ENCODE measurements around the gene ZMYND8.
A peak's percentile ranks its signal among the peaks of the same experiment; 100 is the strongest.
"Not testable (repeated sequence)": the region's sequence is repeated elsewhere in the genome, so short reads cannot be mapped to it uniquely, and the experiment has no call there.

ZMYND8 gene

DNA sequence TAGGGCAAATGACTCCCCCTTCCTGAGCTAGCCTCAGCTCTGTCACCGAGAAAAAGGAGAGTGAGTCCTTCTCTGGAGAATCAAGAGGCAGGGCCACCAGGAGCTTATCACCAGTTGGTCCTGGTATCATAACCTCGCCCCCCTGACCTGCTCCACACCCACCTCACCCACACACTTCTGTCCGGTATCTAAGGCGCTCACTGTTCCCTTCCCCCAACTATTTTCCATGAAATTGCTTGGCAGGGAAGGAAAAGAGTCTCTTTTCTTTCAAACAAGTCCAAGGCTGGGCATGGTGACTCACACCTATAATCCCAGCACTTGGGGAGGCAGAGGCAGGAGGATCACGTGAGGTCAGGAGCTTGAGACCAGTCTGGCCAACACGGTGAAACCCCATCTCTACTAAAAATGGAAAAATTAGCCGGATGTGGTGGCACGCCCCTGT lies 77.6 kb downstream of the ZMYND8 start:
- Histone ChIP-seq H3K9me3 (ENCODE audit: control insufficient read depth, insufficient read depth, low read depth, low read length) (no peaks in the 10 kb centered on the region), H3K36me3 (ENCODE audit: control insufficient read depth, insufficient read depth, low read length) (peaks cover 97% of the 10 kb centered on the region), H3K4me3 (ENCODE audit: low read depth, low read length) (no peak overlapping the region), H3K9ac (ENCODE audit: low read length) (no peak overlapping the region), H3K27ac (ENCODE audit: low read depth, low read length) (no peak overlapping the region), H3K27me3 (ENCODE audit: control insufficient read depth, insufficient read depth, low read length) (no peaks in the 10 kb centered on the region), H3K4me1 (ENCODE audit: control insufficient read depth, insufficient read depth, low read length) (peaks cover 6% of the 10 kb centered on the region; the same call in 1 of the 2 replicates)

DNA sequence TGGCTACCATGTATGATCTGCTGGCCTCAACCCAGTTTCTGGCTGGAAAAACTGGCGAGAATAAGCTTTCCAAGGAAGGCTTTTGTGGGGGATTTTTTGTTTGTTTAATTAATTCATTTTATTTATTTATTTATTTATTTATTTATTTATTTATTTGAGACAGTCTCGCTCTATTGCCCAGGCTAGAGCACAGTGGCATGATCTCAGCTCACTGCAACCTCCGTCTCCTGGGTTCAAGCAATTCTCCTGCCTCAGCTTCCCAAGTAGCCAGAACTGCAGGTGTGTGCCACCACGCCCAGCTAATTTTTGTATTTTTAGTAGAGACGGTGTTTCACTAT lies 79.0 kb downstream of the ZMYND8 start:
- H3K27ac ChIP-seq (ENCODE audit: low read depth, low read length); H3K27me3 ChIP-seq (ENCODE audit: control insufficient read depth, insufficient read depth, low read length); H3K4me1 ChIP-seq (ENCODE audit: control insufficient read depth, insufficient read depth, low read length); H3K4me3 ChIP-seq (ENCODE audit: low read depth, low read length); H3K9me3 ChIP-seq (ENCODE audit: control insufficient read depth, insufficient read depth, low read depth, low read length); H3K9ac ChIP-seq (ENCODE audit: low read length): not testable (repeated sequence)
- peaks cover 86% of the 10 kb centered on the region for H3K36me3 ChIP-seq (ENCODE audit: control insufficient read depth, insufficient read depth, low read length)

DNA sequence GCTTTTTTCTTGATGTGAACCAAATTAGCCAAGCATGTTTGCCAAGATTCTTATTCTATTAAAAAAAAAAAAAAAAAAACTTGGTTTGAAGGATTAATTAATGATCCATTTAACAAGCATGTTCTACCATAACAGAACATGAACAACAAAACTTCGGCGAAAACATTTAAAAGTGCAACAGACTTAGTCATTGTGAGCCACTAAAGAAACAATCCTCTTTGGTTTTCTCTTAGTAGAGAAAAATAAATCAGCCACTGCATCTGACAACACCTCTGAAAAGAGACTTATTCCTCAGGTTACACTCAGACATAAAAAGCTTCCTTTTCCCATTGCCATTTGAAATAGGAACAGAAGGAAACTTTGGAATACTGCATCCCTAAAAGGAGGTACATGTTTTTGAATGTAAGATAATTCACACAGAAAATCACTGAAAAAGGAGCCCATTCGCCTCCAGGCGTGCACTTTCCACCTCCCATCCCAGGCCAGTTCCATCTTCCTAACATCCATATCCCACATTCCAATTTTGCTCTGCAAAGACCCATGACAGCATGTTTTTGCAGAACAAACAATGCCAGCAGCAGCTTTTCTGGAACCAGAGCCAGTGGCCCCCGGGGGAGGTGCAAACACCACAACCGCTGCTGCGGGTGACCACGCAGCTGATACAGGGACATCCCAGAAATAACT lies 79.5 kb downstream of the ZMYND8 start:
- H3K9me3 ChIP-seq (ENCODE audit: control insufficient read depth, insufficient read depth, low read depth, low read length) = no peaks in the 10 kb centered on the region
- no peak overlapping the region for H3K9ac ChIP-seq (ENCODE audit: low read length)
- H3K36me3 ChIP-seq (ENCODE audit: control insufficient read depth, insufficient read depth, low read length) = peaks cover 85% of the 10 kb centered on the region
- H3K27ac ChIP-seq (ENCODE audit: low read depth, low read length) = no peak overlapping the region
- H3K27me3 ChIP-seq (ENCODE audit: control insufficient read depth, insufficient read depth, low read length) = no peaks in the 10 kb centered on the region
- H3K4me3 ChIP-seq (ENCODE audit: low read depth, low read length) = no peak overlapping the region
- H3K4me1 ChIP-seq (ENCODE audit: control insufficient read depth, insufficient read depth, low read length) = peaks cover 6% of the 10 kb centered on the region; the same call in 1 of the 2 replicates

DNA sequence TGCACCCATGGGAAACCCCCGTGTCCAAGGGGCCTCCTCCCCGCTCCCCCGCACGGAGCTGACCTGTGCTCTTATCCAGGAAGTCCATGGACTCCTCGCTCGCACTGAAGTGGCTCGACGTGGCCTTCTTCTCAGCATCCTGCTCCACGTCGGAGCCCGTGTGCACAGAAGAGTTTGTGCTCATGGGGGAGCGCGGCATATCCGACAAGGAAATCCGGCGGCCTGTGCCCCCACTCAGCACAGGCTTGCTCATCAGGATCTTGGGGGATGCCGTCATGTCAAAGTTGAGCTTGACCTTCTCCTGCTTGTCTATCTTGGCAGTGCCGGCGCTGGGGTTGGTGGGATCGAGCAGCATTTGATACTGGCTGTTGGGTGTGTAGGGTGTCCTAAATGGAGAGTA lies 80.2 kb downstream of the ZMYND8 start:
- H3K9me3 ChIP-seq (ENCODE audit: control insufficient read depth, insufficient read depth, low read depth, low read length) = no peaks in the 10 kb centered on the region
- H3K4me1 ChIP-seq (ENCODE audit: control insufficient read depth, insufficient read depth, low read length) = peaks cover 6% of the 10 kb centered on the region; the same call in 1 of the 2 replicates
- H3K36me3 ChIP-seq (ENCODE audit: control insufficient read depth, insufficient read depth, low read length) = peaks cover 81% of the 10 kb centered on the region
- no peak overlapping the region for H3K27ac ChIP-seq (ENCODE audit: low read depth, low read length)
- H3K4me3 ChIP-seq (ENCODE audit: low read depth, low read length) = no peak overlapping the region
- no peaks in the 10 kb centered on the region for H3K27me3 ChIP-seq (ENCODE audit: control insufficient read depth, insufficient read depth, low read length)
- H3K9ac ChIP-seq (ENCODE audit: low read length) = no peak overlapping the region

DNA sequence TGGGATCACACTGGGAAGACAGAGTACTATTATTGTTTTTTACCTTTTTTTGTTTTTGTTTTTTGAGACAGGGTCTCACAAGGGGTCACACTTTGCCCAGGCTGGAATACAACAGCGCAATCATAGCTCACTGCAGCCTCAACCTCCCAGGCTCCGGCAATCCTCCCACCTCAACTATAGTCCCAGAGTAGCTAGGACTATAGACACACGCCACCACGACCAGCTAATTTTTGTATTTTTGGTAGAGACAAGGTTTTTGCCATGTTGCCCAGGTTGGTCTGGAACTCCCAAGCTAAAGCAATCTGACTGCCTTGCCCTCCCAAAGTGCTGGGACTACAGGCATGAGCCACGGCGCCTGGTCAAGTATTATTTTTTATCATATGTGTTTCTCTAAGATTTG lies 81.0 kb downstream of the ZMYND8 start:
- H3K4me1 ChIP-seq (ENCODE audit: control insufficient read depth, insufficient read depth, low read length) = peaks cover 6% of the 10 kb centered on the region; the same call in 1 of the 2 replicates
- no peak overlapping the region for H3K27ac ChIP-seq (ENCODE audit: low read depth, low read length)
- H3K4me3 ChIP-seq (ENCODE audit: low read depth, low read length) = no peak overlapping the region
- no peaks in the 10 kb centered on the region for H3K9me3 ChIP-seq (ENCODE audit: control insufficient read depth, insufficient read depth, low read depth, low read length)
- H3K9ac ChIP-seq (ENCODE audit: low read length) = no peak overlapping the region
- peaks cover 78% of the 10 kb centered on the region for H3K36me3 ChIP-seq (ENCODE audit: control insufficient read depth, insufficient read depth, low read length)
- H3K27me3 ChIP-seq (ENCODE audit: control insufficient read depth, insufficient read depth, low read length) = no peaks in the 10 kb centered on the region

DNA sequence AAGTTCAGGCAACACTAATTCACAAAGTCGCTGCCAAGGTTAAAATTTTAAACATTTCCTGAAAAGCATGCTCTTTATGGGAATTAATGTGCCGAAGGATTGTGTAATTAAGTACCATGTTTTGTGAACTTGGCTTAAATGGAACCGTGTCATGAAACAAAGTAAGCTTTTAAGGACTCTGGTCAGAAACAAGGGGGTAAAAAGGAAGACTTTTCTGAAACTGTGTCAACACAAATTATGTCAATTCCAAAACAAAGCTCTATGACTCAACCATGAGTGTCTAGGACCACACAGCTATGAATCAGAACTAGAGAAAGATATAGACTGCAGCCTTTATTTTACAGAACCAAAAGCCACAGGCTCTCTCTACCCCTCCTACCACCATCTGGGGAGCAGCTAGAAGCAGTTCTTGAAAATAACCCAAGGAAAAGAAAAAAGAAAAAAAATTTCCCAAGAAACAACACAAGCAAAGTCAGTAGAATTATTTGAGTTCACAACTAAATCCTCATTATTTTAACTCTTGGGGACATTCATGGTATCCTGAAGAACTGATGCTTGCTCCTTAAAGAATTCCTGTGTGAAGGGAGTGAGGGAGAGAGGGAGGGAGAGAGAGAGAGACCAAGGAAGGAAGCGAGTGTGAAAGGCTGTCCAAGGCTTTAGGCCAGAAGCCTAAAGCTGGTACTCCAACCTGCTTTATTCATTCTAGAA lies 81.9 kb downstream of the ZMYND8 start:
- H3K9me3 ChIP-seq (ENCODE audit: control insufficient read depth, insufficient read depth, low read depth, low read length) = no peaks in the 10 kb centered on the region
- H3K27ac ChIP-seq (ENCODE audit: low read depth, low read length) = peak overlapping the region; percentile 63; the same call in 1 of the 2 replicates
- no peak overlapping the region for H3K9ac ChIP-seq (ENCODE audit: low read length)
- H3K27me3 ChIP-seq (ENCODE audit: control insufficient read depth, insufficient read depth, low read length) = no peaks in the 10 kb centered on the region
- no peak overlapping the region for H3K4me3 ChIP-seq (ENCODE audit: low read depth, low read length)
- H3K36me3 ChIP-seq (ENCODE audit: control insufficient read depth, insufficient read depth, low read length) = peaks cover 76% of the 10 kb centered on the region
- H3K4me1 ChIP-seq (ENCODE audit: control insufficient read depth, insufficient read depth, low read length) = peaks cover 3% of the 10 kb centered on the region; the same call in 1 of the 2 replicates

DNA sequence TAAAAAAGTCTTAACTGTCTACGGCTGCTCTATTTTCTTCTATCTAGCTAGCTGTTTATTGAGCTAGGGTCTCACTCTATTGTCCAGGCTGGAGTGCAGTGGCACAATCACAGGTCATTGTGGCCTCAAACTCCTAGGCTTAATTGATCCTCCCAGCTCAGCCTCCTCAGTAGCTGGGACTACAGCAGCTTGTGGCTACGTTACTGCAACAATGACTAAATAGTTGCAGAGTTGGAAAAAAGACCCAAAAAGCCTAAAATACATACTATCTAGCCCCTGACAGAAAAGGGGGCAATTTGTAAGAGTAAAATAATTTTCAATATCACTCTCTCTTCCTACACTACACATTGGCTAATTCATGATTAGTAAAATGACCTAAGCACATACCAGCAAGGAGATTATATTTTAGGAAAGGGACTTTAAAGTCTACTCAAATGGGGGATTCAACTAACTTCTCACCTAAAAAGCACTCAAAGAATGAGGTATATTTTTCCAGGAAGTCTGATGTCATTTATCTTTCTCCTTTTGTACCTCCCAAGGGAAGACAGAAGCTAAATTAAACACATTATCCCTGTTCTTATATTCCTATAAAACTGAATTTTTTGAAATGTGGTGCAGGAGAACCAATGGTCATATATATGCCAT lies 82.8 kb downstream of the ZMYND8 start:
- no peak overlapping the region for H3K4me3 ChIP-seq (ENCODE audit: low read depth, low read length)
- H3K36me3 ChIP-seq (ENCODE audit: control insufficient read depth, insufficient read depth, low read length) = peaks cover 74% of the 10 kb centered on the region
- H3K9ac ChIP-seq (ENCODE audit: low read length) = no peak overlapping the region
- H3K4me1 ChIP-seq (ENCODE audit: control insufficient read depth, insufficient read depth, low read length) = peaks cover 3% of the 10 kb centered on the region; the same call in 1 of the 2 replicates
- no peaks in the 10 kb centered on the region for H3K27me3 ChIP-seq (ENCODE audit: control insufficient read depth, insufficient read depth, low read length)
- H3K27ac ChIP-seq (ENCODE audit: low read depth, low read length) = no peak overlapping the region
- no peaks in the 10 kb centered on the region for H3K9me3 ChIP-seq (ENCODE audit: control insufficient read depth, insufficient read depth, low read depth, low read length)

DNA sequence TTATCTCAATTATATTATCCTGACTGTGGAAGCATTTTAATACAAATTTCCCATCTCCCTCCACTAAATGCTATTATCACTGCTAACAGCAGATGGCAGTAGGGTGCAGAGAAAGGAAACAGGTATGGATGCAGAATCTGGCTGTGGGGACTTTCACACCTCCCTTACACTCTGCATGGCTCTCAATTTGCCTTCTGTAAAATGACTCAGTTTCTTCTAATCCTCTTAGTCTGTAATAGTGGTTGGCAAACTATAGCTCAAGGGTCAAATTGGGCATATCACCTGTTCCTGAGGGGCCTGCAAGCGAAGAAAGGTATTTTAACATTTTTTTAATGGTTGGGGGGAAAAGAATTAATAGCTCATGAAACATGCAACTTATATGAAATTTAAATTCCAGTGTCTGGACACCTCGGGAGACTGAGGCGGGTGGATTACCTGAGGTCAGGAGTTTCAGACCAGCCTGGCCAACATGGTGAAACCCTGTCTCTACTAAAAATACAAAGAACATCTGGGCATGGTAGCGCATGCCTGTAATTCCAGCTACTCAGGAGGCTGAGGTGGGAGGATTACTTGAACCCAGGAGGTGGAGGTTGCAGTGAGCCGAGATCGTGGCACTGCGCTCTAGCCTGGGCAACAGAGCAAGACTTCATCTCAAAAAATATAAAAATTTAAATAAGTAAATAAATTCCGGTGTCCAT lies 83.5 kb downstream of the ZMYND8 start:
- Histone ChIP-seq H3K9ac (ENCODE audit: low read length) (no peak overlapping the region), H3K27me3 (ENCODE audit: control insufficient read depth, insufficient read depth, low read length) (no peaks in the 10 kb centered on the region), H3K4me3 (ENCODE audit: low read depth, low read length) (no peak overlapping the region), H3K4me1 (ENCODE audit: control insufficient read depth, insufficient read depth, low read length) (peaks cover 3% of the 10 kb centered on the region; the same call in 1 of the 2 replicates), H3K36me3 (ENCODE audit: control insufficient read depth, insufficient read depth, low read length) (peaks cover 67% of the 10 kb centered on the region), H3K9me3 (ENCODE audit: control insufficient read depth, insufficient read depth, low read depth, low read length) (no peaks in the 10 kb centered on the region), H3K27ac (ENCODE audit: low read depth, low read length) (no peak overlapping the region)

DNA sequence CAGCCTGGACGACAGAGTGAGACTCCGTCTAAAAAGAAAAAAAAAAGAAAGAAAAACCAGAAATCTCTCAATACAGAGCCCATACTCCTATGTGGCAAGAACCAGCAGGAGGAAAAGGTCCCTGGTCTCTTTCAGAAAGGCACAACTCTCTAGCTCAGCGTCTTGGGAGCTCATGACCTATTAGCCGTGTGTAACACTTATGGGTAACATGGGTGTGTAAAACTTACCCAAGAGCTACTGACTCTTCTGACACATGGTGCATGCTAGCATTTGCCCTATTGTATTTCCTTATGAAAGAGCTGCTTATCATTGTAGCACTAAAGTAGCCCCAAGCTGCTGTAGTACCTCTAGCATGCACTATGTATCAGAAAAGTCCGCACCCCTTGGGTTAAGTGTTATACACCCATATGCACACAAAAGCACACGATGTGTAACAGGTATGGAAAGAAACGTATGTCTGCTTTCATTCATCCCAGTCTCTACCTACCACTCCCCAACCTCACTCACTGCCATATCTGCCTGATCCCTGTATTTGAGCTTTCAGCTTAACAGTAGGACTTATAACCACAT lies 85.4 kb downstream of the ZMYND8 start:
- Histone ChIP-seq H3K27me3 (ENCODE audit: control insufficient read depth, insufficient read depth, low read length) (no peaks in the 10 kb centered on the region), H3K27ac (ENCODE audit: low read depth, low read length) (no peak overlapping the region), H3K4me3 (ENCODE audit: low read depth, low read length) (no peak overlapping the region), H3K9me3 (ENCODE audit: control insufficient read depth, insufficient read depth, low read depth, low read length) (no peaks in the 10 kb centered on the region), H3K4me1 (ENCODE audit: control insufficient read depth, insufficient read depth, low read length) (peaks cover 3% of the 10 kb centered on the region; the same call in 1 of the 2 replicates), H3K9ac (ENCODE audit: low read length) (no peak overlapping the region), H3K36me3 (ENCODE audit: control insufficient read depth, insufficient read depth, low read length) (peaks cover 67% of the 10 kb centered on the region)

DNA sequence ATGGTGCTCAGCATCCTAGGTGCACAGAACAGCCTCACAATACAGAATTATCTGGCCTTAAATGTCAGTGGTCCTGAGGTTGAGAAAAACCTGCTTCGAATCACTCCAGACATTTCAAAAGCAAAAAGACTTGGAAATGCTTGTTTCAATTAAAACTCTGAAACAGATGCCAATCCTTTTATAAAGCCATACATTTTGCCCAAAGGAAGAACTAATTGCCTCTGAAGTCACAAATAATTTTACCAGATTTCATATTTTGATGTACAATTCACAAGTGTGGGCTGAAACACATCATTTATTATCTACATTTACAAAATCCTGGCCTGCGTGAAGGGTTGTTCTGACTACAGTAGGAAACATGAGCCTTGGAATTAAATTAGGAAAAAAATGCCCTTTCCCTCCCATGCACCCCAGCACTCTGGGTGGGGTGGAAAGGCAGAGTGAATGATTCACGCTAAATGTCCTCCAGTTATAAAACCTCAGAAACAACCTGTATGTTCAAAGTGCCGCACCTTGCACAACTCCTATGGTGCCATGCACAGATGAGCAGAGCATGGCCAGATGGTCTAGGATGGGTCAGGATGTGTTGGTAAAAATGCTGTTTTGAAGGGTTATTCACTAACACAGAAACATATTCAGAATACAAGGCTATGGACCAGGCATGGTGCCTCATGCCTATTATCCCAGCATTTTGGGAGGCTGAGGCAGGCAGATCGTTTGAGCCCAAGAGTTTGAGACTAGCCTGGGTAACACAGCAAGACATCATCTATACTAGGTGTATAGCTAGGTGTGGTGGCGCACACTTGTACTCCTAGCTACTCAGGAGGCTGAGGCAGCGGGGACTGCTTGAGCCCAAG lies 87.0 kb downstream of the ZMYND8 start:
- Histone ChIP-seq H3K9ac (ENCODE audit: low read length) (no peak overlapping the region), H3K4me1 (ENCODE audit: control insufficient read depth, insufficient read depth, low read length) (no peaks in the 10 kb centered on the region; the same call in 1 of the 2 replicates), H3K4me3 (ENCODE audit: low read depth, low read length) (no peak overlapping the region), H3K27ac (ENCODE audit: low read depth, low read length) (no peak overlapping the region), H3K36me3 (ENCODE audit: control insufficient read depth, insufficient read depth, low read length) (peaks cover 65% of the 10 kb centered on the region), H3K9me3 (ENCODE audit: control insufficient read depth, insufficient read depth, low read depth, low read length) (no peaks in the 10 kb centered on the region), H3K27me3 (ENCODE audit: control insufficient read depth, insufficient read depth, low read length) (no peaks in the 10 kb centered on the region)

Data from HUES6 (cell line).